Effector memory CD4-positive, alpha-beta T cell (primary cell): ENCODE measurements around the gene KXD1.
"Not testable (repeated sequence)": the region's sequence is repeated elsewhere in the genome, so short reads cannot be mapped to it uniquely, and the experiment has no call there.

Source experiments
- DNase-seq, 3 donors: peaks; one replicate each; pipeline ENCODE4 v3.0.0-alpha.2; 2020
- H3K27ac ChIP-seq: 2 replicates; pipeline ENCODE4 v1.7.0; 2013; ENCODE audit warnings: mild to moderate bottlenecking, low read length, moderate library complexity; ENCODE audit not compliant: insufficient read depth, poor library complexity, severe bottlenecking
- H3K27me3 ChIP-seq: replicated peaks from 2 replicates; pipeline ENCODE4 v1.7.0; 2013; ENCODE audit warnings: mild to moderate bottlenecking, low read length; ENCODE audit not compliant: insufficient read depth, control insufficient read depth, poor library complexity, severe bottlenecking
- H3K36me3 ChIP-seq: 2 replicates; pipeline ENCODE4 v1.7.0; 2013; ENCODE audit warnings: mild to moderate bottlenecking, low read length, moderate library complexity; ENCODE audit not compliant: control insufficient read depth, insufficient read depth
- H3K4me1 ChIP-seq: 2 replicates; pipeline ENCODE4 v1.7.0; 2013; ENCODE audit warnings: low read length, mild to moderate bottlenecking; ENCODE audit not compliant: control insufficient read depth, insufficient read depth, poor library complexity, severe bottlenecking
- H3K4me3 ChIP-seq: 2 replicates; pipeline ENCODE4 v1.7.0; 2013; ENCODE audit warnings: low read length, low read depth, mild to moderate bottlenecking; ENCODE audit not compliant: insufficient read depth, poor library complexity, severe bottlenecking
- H3K9me3 ChIP-seq: 2 replicates; pipeline ENCODE4 v1.7.0; 2013; ENCODE audit warnings: mild to moderate bottlenecking, low read length, moderate library complexity; ENCODE audit not compliant: control insufficient read depth

Gene KXD1

DNA sequence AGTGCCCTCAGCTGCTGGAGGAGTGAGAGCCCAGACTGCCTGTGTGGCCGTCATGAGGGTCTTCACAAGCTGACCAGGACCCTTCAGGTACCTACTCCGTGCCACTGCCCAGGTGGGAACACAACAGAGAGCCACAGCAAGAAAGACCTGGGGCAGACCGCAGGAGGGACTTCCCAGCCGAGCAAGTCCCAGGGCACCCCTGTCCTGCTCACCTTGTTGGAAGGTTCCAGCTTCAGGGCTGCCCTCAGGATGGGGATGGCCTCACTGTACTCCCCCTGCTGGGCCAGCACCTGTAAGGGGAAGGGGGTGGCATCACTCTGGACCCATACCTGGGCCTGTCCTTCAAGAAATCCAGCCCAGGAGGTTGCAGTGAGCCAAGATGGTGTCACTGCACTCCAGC, 24.6 kb upstream of the KXD1 start:
- no peak overlapping the region for H3K27ac ChIP-seq
- H3K9me3 ChIP-seq: no peaks in the 10 kb centered on the region
- H3K36me3 ChIP-seq: peaks cover 29% of the 10 kb centered on the region
- no peak for DNase-seq
- no peak overlapping the region for H3K4me3 ChIP-seq
- no peaks in the 10 kb centered on the region for H3K27me3 ChIP-seq
- H3K4me1 ChIP-seq: no peaks in the 10 kb centered on the region

DNA sequence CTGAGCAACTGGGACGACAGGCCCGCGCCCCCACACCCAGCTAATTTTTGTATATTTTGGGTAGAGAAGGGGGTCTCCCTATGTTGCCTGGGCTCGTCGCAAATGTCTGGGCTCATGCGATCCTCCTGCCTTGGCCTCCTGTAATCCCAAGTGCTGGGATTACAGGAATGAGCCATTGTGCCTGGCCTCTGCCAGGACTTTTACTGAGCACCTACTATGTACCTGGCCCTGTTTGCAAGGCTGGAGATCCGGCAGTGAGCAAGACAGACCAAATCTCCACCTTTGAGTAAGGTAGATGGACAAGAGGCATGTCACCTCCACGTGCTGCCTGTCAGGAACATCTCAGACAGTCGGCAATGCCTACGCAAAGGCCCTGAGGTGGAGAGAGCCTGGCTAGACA, 21.2 kb upstream of the KXD1 start:
- peaks cover 49% of the 10 kb centered on the region for H3K36me3 ChIP-seq
- H3K27ac ChIP-seq: no peak overlapping the region
- H3K27me3 ChIP-seq: no peaks in the 10 kb centered on the region
- DNase-seq: no peak
- no peak overlapping the region for H3K4me3 ChIP-seq
- no peaks in the 10 kb centered on the region for H3K9me3 ChIP-seq
- no peaks in the 10 kb centered on the region for H3K4me1 ChIP-seq

DNA sequence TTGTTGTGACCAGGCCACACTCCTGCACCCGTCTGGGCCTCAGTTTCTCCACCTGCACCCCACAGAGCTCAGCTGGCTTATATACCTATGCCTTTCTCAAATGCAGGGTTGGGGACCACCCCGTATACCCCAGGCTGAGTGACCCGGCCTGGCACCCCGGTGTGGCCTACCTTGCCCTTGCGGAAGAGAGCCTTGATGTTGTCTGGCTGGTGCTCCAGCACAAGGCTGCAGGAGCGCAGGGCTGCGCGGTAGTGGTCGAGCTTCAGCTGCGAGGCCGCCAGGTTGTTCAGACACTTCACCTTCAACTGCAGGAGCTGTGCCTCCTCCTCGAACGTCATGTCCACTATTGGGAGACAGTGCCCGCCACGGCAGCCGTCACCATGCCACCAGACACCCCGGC, 20.2 kb upstream of the KXD1 start:
- H3K4me1 ChIP-seq: peaks cover 5% of the 10 kb centered on the region
- peaks cover 45% of the 10 kb centered on the region for H3K36me3 ChIP-seq
- H3K4me3 ChIP-seq: no peak overlapping the region

DNA sequence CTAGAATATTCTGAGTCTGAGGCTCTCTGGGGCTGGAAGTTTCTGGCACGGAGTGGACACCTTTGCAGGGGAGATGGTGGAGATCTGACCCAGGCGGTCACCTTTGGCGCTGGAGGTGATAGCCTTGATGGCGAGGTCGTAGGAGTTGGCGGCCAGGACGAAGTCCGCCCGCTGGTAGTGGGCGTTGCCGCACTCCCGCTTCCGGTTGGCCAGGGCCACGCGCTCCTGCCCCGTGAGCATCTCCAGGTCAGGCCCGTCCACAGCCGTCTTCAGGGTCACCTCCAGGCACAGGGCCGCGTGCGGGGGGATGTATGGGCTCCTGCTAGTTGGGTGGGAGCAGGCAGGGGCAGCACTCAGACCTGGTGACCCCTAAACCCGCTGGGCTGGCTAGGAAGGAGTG, 19.6 kb upstream of the KXD1 start:
- Histone ChIP-seq H3K27me3 (no peaks in the 10 kb centered on the region), H3K9me3 (no peaks in the 10 kb centered on the region), H3K27ac (no peak overlapping the region), H3K4me3 (no peak overlapping the region), H3K4me1 (peaks cover 7% of the 10 kb centered on the region), H3K36me3 (peaks cover 38% of the 10 kb centered on the region)
- no peak for DNase-seq

More for the DNA sequence above, 20.2 kb upstream of the KXD1 start:
- H3K27me3 ChIP-seq: no peaks in the 10 kb centered on the region
- no peak overlapping the region for H3K27ac ChIP-seq
- no peaks in the 10 kb centered on the region for H3K9me3 ChIP-seq
- DNase-seq: no peak

DNA sequence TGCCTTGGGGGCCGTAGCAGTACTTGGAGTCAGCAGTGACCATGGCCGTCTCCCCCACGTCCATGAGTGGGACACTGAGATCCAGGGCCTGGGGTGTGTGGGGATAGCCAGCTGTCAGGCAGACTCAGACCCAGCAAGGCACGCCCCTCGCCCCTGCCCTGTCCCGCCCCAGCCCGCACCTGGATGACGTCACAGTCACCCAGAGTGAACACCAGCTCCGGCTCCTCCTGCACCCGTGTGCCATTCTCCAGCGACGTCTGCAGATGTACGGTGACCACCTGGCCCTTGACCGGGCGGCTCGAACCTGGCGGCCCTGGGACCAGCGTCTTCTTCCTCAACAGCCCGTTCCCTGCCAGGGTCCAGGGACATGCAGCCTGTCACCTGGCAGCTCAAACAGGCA, 18.3 kb upstream of the KXD1 start:
- H3K36me3 ChIP-seq: peaks cover 36% of the 10 kb centered on the region

DNA sequence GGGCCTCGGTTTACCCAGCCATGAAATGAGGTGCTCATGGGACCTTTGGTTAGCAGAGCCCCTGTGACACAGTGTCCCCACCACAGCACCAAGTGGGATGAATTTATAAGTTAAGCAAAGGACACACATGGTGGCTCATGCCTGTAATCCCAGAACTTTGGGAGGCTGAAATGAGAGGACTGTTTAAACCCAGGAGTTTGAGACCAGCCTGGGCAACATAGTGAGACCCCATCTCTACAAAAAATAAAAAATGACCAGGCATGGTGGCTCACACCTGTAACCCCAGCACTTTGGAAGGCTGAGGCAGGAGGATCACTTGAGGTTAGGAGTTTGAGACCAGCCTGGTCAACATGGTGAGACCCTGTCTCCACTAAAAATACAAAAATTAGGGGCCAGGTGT, 17.5 kb upstream of the KXD1 start:
- not testable (repeated sequence) for H3K27me3 ChIP-seq, H3K9me3 ChIP-seq, H3K27ac ChIP-seq, DNase-seq, H3K4me3 ChIP-seq
- peaks cover 11% of the 10 kb centered on the region for H3K4me1 ChIP-seq
- H3K36me3 ChIP-seq: peaks cover 36% of the 10 kb centered on the region

More for the DNA sequence above, 18.3 kb upstream of the KXD1 start:
- H3K4me3 ChIP-seq: no peak overlapping the region
- peaks cover 11% of the 10 kb centered on the region for H3K4me1 ChIP-seq
- no peaks in the 10 kb centered on the region for H3K9me3 ChIP-seq
- H3K27me3 ChIP-seq: no peaks in the 10 kb centered on the region
- no peak overlapping the region for H3K27ac ChIP-seq
- no peak for DNase-seq

DNA sequence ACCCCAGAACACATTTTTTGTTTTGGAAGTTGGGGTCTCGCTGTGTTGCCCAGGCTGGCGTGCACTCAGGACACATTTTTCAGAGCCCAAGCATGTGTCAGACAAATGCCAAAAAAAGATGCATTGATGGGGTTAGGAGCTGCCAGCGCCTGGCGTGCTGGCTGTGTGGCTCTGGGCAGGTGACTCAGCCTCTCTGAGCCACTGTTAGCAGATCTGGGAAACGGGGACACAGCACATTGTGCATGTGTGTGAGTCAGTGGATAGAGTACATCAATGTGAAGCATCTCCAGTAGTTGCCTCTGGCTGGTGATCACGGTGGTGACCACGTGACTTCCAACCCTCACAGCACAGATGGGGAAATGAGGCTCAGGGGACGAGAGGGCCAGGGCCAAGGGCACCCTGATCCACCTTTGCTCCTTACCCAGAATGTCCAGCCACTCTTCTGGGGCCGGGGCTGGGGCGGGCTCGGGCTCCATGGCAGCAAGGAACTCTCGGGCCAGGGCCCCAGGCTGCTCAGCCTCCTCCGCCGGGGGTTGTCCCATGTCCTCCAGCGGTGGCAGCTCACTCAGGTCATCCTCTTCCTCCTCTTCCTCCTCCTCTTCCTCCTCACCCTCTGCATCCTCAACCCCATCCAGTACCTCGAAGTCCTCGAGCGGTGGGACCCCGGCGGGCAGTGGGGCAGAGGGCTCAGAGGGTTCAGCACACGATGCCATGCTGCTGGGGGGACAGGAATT, 16.2 kb upstream of the KXD1 start:
- DNase-seq: no peak
- no peak overlapping the region for H3K4me3 ChIP-seq
- H3K36me3 ChIP-seq: peaks cover 30% of the 10 kb centered on the region

DNA sequence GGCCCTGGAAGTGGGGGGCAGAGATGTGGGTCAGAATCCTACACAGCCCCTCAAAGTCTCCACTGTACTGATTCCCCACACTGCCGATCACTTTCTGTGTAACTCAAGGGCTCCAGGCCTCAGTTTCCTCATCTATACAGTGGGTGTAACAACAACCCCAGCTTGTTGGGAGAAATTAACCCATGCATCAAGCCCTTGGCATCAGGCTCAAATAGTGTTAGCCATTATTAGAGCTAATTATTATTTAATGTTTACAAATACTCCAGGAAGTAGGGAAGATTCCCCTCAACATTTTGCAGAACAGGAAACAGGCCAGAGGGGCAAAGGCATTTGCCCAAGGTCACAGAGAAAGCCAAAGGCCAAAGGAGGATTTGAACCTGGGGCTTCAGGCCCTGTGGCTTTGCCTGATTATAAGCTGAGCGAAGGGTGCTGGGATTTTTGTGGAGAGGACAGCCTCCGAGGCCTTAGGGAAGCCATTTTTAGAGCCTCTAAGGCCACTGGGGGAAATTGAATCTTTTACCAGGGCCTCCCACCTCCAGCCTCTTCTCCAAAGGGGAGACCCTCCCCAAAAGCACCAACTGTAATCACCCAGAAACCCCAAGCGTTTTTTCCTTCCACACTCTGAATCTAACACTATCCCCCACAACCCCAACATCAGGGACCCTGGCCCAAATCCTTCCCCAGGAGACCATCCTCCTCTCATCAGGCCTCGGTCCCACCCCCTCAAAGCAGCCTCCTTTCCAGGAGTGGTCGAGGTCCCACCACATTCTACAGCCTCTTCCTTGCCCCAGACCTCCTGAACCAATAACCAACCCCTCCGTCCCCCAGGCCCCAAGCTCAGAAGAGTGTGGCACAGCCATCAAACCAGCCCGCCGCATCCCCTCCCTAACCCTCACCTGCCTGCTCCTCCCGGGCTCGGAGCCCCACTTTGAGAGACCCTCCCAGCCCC, 15.4 kb upstream of the KXD1 start:
- H3K4me3 ChIP-seq: peak overlapping the region; percentile 52
- H3K4me1 ChIP-seq: peaks cover 11% of the 10 kb centered on the region
- H3K9me3 ChIP-seq: no peaks in the 10 kb centered on the region
- no peaks in the 10 kb centered on the region for H3K27me3 ChIP-seq
- peak overlapping the region; percentile 71 for H3K27ac ChIP-seq
- peaks cover 25% of the 10 kb centered on the region for H3K36me3 ChIP-seq
- no peak for DNase-seq

More for the DNA sequence above, 16.2 kb upstream of the KXD1 start:
- H3K27ac ChIP-seq: no peak overlapping the region
- H3K9me3 ChIP-seq: no peaks in the 10 kb centered on the region
- H3K27me3 ChIP-seq: no peaks in the 10 kb centered on the region
- H3K4me1 ChIP-seq: peaks cover 11% of the 10 kb centered on the region

DNA sequence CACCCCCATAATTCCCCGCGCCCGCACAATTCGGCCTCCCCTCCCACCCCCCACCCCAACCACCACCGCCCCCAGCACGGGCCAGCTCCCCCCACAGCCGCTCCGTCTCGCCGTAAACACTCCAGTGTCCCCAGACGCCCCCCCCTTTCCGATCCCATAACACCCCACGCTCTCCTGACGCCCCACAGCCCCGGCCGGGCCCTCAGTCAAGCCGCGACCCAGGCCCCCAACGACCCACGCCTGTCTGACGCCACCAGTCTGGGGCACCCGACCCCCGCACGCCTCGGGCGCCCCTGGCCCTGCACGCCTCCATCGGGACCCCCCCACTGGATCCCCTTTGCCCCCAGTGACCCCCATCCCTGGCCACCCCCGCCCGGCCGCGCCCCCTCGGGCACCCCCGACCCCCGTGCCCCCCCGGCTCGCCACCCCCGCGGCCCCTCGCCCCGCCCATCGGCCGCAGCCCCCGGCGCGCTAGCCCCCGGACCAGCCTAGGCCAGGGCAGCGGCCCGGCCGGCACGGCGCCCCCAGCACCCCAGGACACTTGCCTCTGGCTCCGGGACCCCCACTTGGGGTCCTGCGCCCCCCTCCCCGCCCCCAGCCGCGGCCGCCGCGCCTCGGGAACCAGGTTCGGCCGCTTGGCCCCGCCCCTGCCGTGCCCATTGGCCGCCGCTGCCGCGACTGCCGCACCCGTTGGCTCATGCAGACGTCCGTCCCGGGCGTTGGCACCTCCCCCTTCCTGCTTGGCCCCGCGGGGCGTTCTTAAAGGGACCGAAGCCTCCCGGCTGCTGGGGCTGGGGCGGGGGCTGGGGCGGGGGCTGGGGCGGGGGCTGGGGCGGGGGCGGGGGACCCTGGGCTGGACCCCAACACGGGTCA, 14.5 kb upstream of the KXD1 start, which contains the start of gene FKBP8:
FKBP8 (minus strand) TSS at position 633 of the 873 bp plus-strand sequence. CDS start 1,603 bp downstream, outside the sequence.
- DNase-seq: peak; percentile 80 to 87 (median 87)
- H3K4me1 ChIP-seq: peaks cover 11% of the 10 kb centered on the region
- H3K9me3 ChIP-seq: no peaks in the 10 kb centered on the region
- H3K36me3 ChIP-seq: peaks cover 19% of the 10 kb centered on the region
- peak within 1 kb of the TSS; percentile 78 for H3K27ac ChIP-seq
- no peaks in the 10 kb centered on the region for H3K27me3 ChIP-seq
- H3K4me3 ChIP-seq: peak within 1 kb of the TSS; percentile 52
